IMR-90 (cell line): ENCODE data around the gene INO80B. TPM values are rescaled to one million over a fixed set of nuclear protein-coding genes. Genes with fewer than 3 reads are reported as not detected.
A peak's percentile ranks its signal among the peaks of the same experiment; 100 is the strongest.

Experiments
- CTCF ChIP-seq: conservative IDR thresholded peaks from 2 replicates; pipeline ENCODE4 v1.5.1; 2012; ENCODE audit warnings: mild to moderate bottlenecking, low read depth, low read length, improper control_type of control experiment
- FOS ChIP-seq: fragments of 150-350 bp; IDR thresholded peaks from 2 replicates; pipeline ENCODE4 v1.6.1; 2016; ENCODE audit warnings: low read depth, low read length
- NFE2L2 ChIP-seq: fragments of 150-350 bp; IDR thresholded peaks from 2 replicates; pipeline ENCODE4 v1.6.1; 2016; ENCODE audit warnings: low read depth, mild to moderate bottlenecking, low read length
- polyA plus RNA-seq, 3 experiments: library from polyadenylated mRNA; depleted of rRNA; stranded (reverse); fragments of >200 nt; gene quantifications; 2 replicates each; pipeline ENCODE4 v1.2.3, GENCODE V29; 2012; ENCODE audit warnings: low replicate concordance in 1 of 3
- total RNA-seq: library from RNA; depleted of rRNA; stranded (reverse); fragments of >200 nt; gene quantifications from 2 replicates; pipeline ENCODE4 v1.2.3, GENCODE V29; 2012

The INO80B gene
- total and polyA plus RNA-seq, 2 of the 4 experiments (the other 2 are of a cell fraction): 4.5 to 10.5 TPM

- TF ChIP-seq CTCF (peak; percentile 20; the same call in 1 of the 2 replicates), FOS (peak; percentile 65), NFE2L2 (no peak)
Measured at GRCh38 chr2:74502720-74503505, 48.0 kb downstream of the INO80B start (continued).
